ENCODE measurements around the gene THSD8.

GRCh38 chr19:12778905-12779161 lies 23.0 kb upstream of the THSD8 start:
- TF ChIP-seq POLR2A (IDR thresholded peaks at IDR 0.05) = no peak
- TF ChIP-seq, protein P1, sequence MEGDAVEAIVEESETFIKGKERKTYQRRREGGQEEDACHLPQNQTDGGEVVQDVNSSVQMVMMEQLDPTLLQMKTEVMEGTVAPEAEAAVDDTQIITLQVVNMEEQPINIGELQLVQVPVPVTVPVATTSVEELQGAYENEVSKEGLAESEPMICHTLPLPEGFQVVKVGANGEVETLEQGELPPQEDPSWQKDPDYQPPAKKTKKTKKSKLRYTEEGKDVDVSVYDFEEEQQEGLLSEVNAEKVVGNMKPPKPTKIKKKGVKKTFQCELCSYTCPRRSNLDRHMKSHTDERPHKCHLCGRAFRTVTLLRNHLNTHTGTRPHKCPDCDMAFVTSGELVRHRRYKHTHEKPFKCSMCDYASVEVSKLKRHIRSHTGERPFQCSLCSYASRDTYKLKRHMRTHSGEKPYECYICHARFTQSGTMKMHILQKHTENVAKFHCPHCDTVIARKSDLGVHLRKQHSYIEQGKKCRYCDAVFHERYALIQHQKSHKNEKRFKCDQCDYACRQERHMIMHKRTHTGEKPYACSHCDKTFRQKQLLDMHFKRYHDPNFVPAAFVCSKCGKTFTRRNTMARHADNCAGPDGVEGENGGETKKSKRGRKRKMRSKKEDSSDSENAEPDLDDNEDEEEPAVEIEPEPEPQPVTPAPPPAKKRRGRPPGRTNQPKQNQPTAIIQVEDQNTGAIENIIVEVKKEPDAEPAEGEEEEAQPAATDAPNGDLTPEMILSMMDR (IDR thresholded peaks at IDR 0.05) = no peak

Data from thyroid gland (tissue), 4 donors.